Measurements from ENCODE around the gene SFMBT2.

The SFMBT2 gene

GRCh38 chr10:7264313-7264756 lies 146.5 kb downstream of the SFMBT2 start:
- no peak overlapping the region for H3K4me3 ChIP-seq (replicated peaks; ENCODE audit: low read depth, low read length)
- peak; percentile 36 for DNase-seq (ENCODE audit: low read depth)
- no peak for TF ChIP-seq CTCF (IDR thresholded peaks at IDR 0.05; ENCODE audit: low read length, missing control alignments)

GRCh38 chr10:7263616-7264015 lies 147.2 kb downstream of the SFMBT2 start:
- H3K4me3 ChIP-seq (replicated peaks; ENCODE audit: low read depth, low read length), result no peak overlapping the region
- DNase-seq (ENCODE audit: low read depth), result no peak
- TF ChIP-seq CTCF (IDR thresholded peaks at IDR 0.05; ENCODE audit: low read length, missing control alignments), result no peak

GRCh38 chr10:7261351-7261750 lies 149.5 kb downstream of the SFMBT2 start:
- DNase-seq (ENCODE audit: low read depth), result peak; percentile 31
- no peak for TF ChIP-seq CTCF (IDR thresholded peaks at IDR 0.05; ENCODE audit: low read length, missing control alignments)
- H3K4me3 ChIP-seq (replicated peaks; ENCODE audit: low read depth, low read length), result no peak overlapping the region

GRCh38 chr10:7260912-7261311 lies 149.9 kb downstream of the SFMBT2 start:
- H3K4me3 ChIP-seq (replicated peaks; ENCODE audit: low read depth, low read length), result no peak overlapping the region
- no peak for TF ChIP-seq CTCF (IDR thresholded peaks at IDR 0.05; ENCODE audit: low read length, missing control alignments)
- no peak for DNase-seq (ENCODE audit: low read depth)

GRCh38 chr10:7260412-7260900 lies 150.4 kb downstream of the SFMBT2 start:
- no peak overlapping the region for H3K4me3 ChIP-seq (replicated peaks; ENCODE audit: low read depth, low read length)
- TF ChIP-seq CTCF (IDR thresholded peaks at IDR 0.05; ENCODE audit: low read length, missing control alignments), result peak; percentile 67
- peak; percentile 99 for DNase-seq (ENCODE audit: low read depth)

GRCh38 chr10:7258948-7259523 lies 151.8 kb downstream of the SFMBT2 start:
- DNase-seq (ENCODE audit: low read depth), result no peak

More at GRCh38 chr10:7258948-7259523, 151.8 kb downstream of the SFMBT2 start:
- no peak overlapping the region for H3K4me3 ChIP-seq (replicated peaks; ENCODE audit: low read depth, low read length)
- TF ChIP-seq CTCF (IDR thresholded peaks at IDR 0.05; ENCODE audit: low read length, missing control alignments), result no peak

Measured in fibroblast of pulmonary artery (primary cell).